Measurements from ENCODE around the gene SRBD1. TPM values are rescaled to one million over a fixed set of nuclear protein-coding genes. Genes with fewer than 3 reads are reported as not detected.

The SRBD1 gene
- total RNA-seq, 1 donor from 2014 or later = 11.2 TPM

GRCh38 chr2:45533771-45534170, 77.3 kb downstream of the SRBD1 start:
- Mint-ChIP-seq H3K36me3 (ENCODE audit: low read depth) (peaks cover 15% of the 10 kb centered on the region), H3K27me3 (ENCODE audit: low read depth) (no peaks in the 10 kb centered on the region), H3K4me3 (ENCODE audit: unreplicated experiment) (no peak overlapping the region), H3K4me1 (ENCODE audit: low read depth) (no peaks in the 10 kb centered on the region), H3K27ac (ENCODE audit: unreplicated experiment) (no peak overlapping the region), H3K9me3 (ENCODE audit: low read depth) (no peaks in the 10 kb centered on the region)
- DNase-seq (ENCODE audit: low spot score) = no peak
- no peak for TF ChIP-seq CTCF (IDR thresholded peaks at IDR 0.05)

GRCh38 chr2:45532181-45532580, 78.9 kb downstream of the SRBD1 start:
- Mint-ChIP-seq H3K9me3 (ENCODE audit: low read depth) (no peaks in the 10 kb centered on the region), H3K4me1 (ENCODE audit: low read depth) (no peaks in the 10 kb centered on the region), H3K27ac (ENCODE audit: unreplicated experiment) (no peak overlapping the region), H3K27me3 (ENCODE audit: low read depth) (no peaks in the 10 kb centered on the region), H3K36me3 (ENCODE audit: low read depth) (peaks cover 7% of the 10 kb centered on the region), H3K4me3 (ENCODE audit: unreplicated experiment) (no peak overlapping the region)
- DNase-seq (ENCODE audit: low spot score) = no peak
- no peak for TF ChIP-seq CTCF (IDR thresholded peaks at IDR 0.05)

- DNase-seq (ENCODE audit: low spot score) = no peak
- Mint-ChIP-seq H3K9me3 (ENCODE audit: low read depth) (no peaks in the 10 kb centered on the region), H3K4me3 (ENCODE audit: unreplicated experiment) (no peak overlapping the region), H3K27ac (ENCODE audit: unreplicated experiment) (no peak overlapping the region), H3K27me3 (ENCODE audit: low read depth) (no peaks in the 10 kb centered on the region), H3K4me1 (ENCODE audit: low read depth) (no peaks in the 10 kb centered on the region), H3K36me3 (ENCODE audit: low read depth) (peaks cover 8% of the 10 kb centered on the region)
- TF ChIP-seq CTCF (IDR thresholded peaks at IDR 0.05) = no peak
Measured at GRCh38 chr2:45524016-45524415, 87.1 kb downstream of the SRBD1 start.

- H3K27me3 Mint-ChIP-seq (ENCODE audit: low read depth) = no peaks in the 10 kb centered on the region
- DNase-seq (ENCODE audit: low spot score) = no peak
- no peak overlapping the region for H3K27ac Mint-ChIP-seq (ENCODE audit: unreplicated experiment)
- H3K36me3 Mint-ChIP-seq (ENCODE audit: low read depth) = peaks cover 2% of the 10 kb centered on the region
- no peak overlapping the region for H3K4me3 Mint-ChIP-seq (ENCODE audit: unreplicated experiment)
- TF ChIP-seq CTCF (IDR thresholded peaks at IDR 0.05) = no peak
- no peaks in the 10 kb centered on the region for H3K9me3 Mint-ChIP-seq (ENCODE audit: low read depth)
- H3K4me1 Mint-ChIP-seq (ENCODE audit: low read depth) = peaks cover 13% of the 10 kb centered on the region
Measured at GRCh38 chr2:45518546-45518945, 92.5 kb downstream of the SRBD1 start.

GRCh38 chr2:45510701-45511420, 100.2 kb downstream of the SRBD1 start:
- Mint-ChIP-seq H3K4me3 (ENCODE audit: unreplicated experiment) (no peak overlapping the region), H3K4me1 (ENCODE audit: low read depth) (peaks cover 16% of the 10 kb centered on the region), H3K27me3 (ENCODE audit: low read depth) (no peaks in the 10 kb centered on the region), H3K9me3 (ENCODE audit: low read depth) (no peaks in the 10 kb centered on the region), H3K36me3 (ENCODE audit: low read depth) (peaks cover 5% of the 10 kb centered on the region), H3K27ac (ENCODE audit: unreplicated experiment) (no peak overlapping the region)
- DNase-seq (ENCODE audit: low spot score) = no peak
- no peak for TF ChIP-seq CTCF (IDR thresholded peaks at IDR 0.05)

Measured in chondrocyte (in vitro differentiated cells).